ENCODE data around the gene DEXI.
"Not testable (repeated sequence)": the region's sequence is repeated elsewhere in the genome, so short reads cannot be mapped to it uniquely, and the experiment has no call there.

Gene DEXI

GRCh38 chr16:10926867-10927266 is 15.4 kb downstream of the DEXI start:
- DNase-seq (ENCODE audit: low read depth): no peak

- DNase-seq (ENCODE audit: low read depth): no peak
Measured at GRCh38 chr16:10926094-10926493, 16.2 kb downstream of the DEXI start.

- DNase-seq (ENCODE audit: low read depth): not testable (repeated sequence)
Measured at GRCh38 chr16:10925285-10925684, 17.0 kb downstream of the DEXI start.

- DNase-seq (ENCODE audit: low read depth): no peak
Measured at GRCh38 chr16:10923650-10924214, 18.5 kb downstream of the DEXI start.

- DNase-seq (ENCODE audit: low read depth): no peak
Measured at GRCh38 chr16:10923146-10923649, 19.1 kb downstream of the DEXI start.

GRCh38 chr16:10922328-10923145 is 19.7 kb downstream of the DEXI start:
- DNase-seq (ENCODE audit: low read depth): no peak

GRCh38 chr16:10921536-10922327 is 20.5 kb downstream of the DEXI start:
- DNase-seq (ENCODE audit: low read depth): no peak

- DNase-seq (ENCODE audit: low read depth): no peak
Measured at GRCh38 chr16:10920726-10921427, 21.4 kb downstream of the DEXI start.

GRCh38 chr16:10919003-10919351 is 23.3 kb downstream of the DEXI start:
- no peak for DNase-seq (ENCODE audit: low read depth)

GRCh38 chr16:10918294-10919002 is 23.8 kb downstream of the DEXI start:
- DNase-seq (ENCODE audit: low read depth): peak; percentile 58

- no peak for DNase-seq (ENCODE audit: low read depth)
Measured at GRCh38 chr16:10916534-10916933, 25.7 kb downstream of the DEXI start.

GRCh38 chr16:10911267-10911666 is 31.0 kb downstream of the DEXI start:
- no peak for DNase-seq (ENCODE audit: low read depth)

GRCh38 chr16:10907757-10908045 is 34.6 kb downstream of the DEXI start:
- no peak for DNase-seq (ENCODE audit: low read depth)

GRCh38 chr16:10906914-10907756 is 35.1 kb downstream of the DEXI start:
- no peak for DNase-seq (ENCODE audit: low read depth)

GRCh38 chr16:10906482-10906881 is 35.8 kb downstream of the DEXI start:
- DNase-seq (ENCODE audit: low read depth): no peak

GRCh38 chr16:10902999-10903398 is 39.3 kb downstream of the DEXI start:
- no peak for DNase-seq (ENCODE audit: low read depth)

GRCh38 chr16:10897134-10897533 is 45.1 kb downstream of the DEXI start:
- DNase-seq (ENCODE audit: low read depth): no peak

GRCh38 chr16:10896723-10897122 is 45.5 kb downstream of the DEXI start:
- DNase-seq (ENCODE audit: low read depth): no peak

GRCh38 chr16:10896165-10896564 is 46.1 kb downstream of the DEXI start:
- no peak for DNase-seq (ENCODE audit: low read depth)

- DNase-seq (ENCODE audit: low read depth): no peak
Measured at GRCh38 chr16:10895053-10895946, 47.0 kb downstream of the DEXI start.

All from stimulated activated CD4-positive, alpha-beta T cell treated with anti-CD3 and anti-CD28 coated beads, Interleukin-2, amount 100 ng/mL, for 4 hours (primary cell).